HG03108 (cell line): ENCODE data around the gene GNRH2.
"Not testable (repeated sequence)": the region's sequence is repeated elsewhere in the genome, so short reads cannot be mapped to it uniquely, and the experiment has no call there.

ENCODE experiments used
- ATAC-seq: cut with Tn5 transposase; IDR thresholded peaks from one replicate; pipeline ENCODE4 v1.9.1; 2021; ENCODE audit warnings: moderate library complexity; ENCODE audit not compliant: unreplicated experiment

GNRH2 gene

DNA sequence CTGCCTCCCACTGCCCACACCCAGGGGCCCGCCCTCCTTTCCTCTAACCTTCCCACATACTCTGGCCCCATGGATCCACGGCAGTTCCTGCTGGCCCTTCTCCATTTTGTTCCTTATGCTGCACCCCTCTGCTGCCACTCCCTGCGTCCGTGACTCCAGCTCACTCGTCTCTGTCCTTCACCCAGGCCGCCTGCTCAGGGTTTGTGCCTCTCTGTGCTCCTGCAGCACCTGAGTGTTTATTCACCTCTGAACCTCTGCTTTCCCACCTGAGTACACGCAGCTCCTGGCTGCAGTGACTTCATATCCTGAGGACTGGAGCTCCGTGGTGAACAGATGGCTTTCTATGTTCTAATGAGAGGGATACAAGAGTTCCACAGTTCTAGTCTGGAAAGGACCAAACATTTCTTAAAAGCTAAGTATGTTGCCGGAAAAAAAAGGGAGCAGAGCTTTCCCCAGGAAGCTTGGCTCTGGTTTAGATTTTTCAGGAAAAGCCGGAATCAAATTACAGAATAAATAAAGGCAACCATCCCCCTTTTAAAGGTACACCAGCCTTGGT lies 1.5 kb upstream of the GNRH2 start:
- no peak for ATAC-seq

DNA sequence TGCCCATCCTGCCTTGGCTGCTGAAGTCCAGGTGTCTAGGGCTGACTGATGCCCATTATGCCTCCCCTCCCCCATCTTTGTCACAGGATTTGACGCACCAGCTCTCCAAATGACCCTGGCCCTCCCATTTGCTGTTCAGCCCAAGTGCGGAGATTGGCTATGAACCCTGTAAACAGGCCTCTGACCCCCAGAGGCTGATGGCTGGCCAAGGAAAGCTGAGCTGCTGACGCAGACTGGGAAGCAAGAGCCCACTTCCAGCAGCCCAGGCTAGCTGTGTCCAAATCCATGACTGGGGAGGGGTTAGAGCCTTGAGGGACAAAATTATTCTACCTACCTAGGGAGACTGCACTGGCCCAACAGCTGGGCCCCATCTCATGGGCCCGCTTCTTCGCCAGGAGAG lies 797 bp upstream of the GNRH2 start:
- no peak for ATAC-seq

DNA sequence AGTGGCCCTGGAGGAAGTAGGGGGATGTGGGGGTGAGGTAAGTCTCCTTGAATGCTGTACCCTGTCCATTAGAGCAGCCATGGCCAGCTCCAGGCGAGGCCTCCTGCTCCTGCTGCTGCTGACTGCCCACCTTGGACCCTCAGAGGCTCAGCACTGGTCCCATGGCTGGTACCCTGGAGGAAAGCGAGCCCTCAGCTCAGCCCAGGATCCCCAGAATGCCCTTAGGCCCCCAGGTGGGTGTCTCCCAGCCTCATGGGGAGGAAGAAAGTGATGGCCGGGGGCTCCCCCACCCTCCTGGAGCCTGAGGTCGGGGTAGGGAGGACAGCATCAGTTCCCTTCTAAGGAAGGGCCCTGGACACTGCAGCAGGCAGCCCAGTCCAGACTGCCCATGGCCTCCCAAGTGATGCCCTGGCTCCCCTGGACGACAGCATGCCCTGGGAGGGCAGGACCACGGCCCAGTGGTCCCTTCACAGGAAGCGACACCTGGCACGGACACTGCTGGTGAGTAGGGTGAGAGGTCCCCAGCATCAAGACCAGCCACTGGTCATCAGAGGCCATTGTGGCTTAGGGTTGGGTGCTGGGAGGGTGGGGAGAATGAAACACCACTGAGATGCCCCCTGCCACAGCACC lies 1.0 kb downstream of the GNRH2 start:
- no peak for ATAC-seq

DNA sequence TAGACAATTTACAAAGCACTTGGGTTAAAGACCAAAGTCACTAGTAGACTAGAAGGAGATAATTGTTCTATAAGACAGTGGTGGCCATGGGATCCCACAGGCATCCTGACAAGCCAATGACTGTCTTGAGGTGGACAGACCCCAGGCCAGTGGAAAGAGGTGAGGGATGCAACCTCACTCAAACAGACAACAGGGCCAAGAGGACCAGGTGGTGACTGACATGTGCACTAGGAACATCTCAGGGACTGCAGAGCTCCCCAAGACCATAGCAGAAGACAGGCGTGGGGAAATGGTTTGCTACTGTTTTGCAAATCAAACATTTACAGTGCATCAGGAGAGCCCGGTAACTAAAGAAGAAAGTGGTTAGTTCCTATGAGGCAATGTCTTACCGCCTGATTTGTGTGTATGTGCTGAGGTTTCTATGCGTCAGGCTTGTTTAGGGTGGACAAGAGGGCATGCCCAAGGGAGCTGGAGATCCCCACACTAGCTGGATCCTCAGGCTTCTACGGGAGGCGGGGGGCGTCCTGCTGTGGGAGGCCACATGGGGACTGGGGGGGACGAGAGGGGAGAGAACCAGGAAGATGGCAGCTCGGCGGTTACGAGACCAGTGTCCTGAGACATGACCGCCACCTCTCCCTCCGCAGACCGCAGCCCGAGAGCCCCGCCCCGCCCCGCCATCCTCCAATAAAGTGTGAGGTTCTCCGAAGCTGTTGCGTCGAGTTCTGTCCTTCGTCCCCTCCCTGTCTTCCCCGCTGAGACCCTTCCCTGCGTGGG lies 1.8 kb downstream of the GNRH2 start:
- ATAC-seq: peak; percentile 26

DNA sequence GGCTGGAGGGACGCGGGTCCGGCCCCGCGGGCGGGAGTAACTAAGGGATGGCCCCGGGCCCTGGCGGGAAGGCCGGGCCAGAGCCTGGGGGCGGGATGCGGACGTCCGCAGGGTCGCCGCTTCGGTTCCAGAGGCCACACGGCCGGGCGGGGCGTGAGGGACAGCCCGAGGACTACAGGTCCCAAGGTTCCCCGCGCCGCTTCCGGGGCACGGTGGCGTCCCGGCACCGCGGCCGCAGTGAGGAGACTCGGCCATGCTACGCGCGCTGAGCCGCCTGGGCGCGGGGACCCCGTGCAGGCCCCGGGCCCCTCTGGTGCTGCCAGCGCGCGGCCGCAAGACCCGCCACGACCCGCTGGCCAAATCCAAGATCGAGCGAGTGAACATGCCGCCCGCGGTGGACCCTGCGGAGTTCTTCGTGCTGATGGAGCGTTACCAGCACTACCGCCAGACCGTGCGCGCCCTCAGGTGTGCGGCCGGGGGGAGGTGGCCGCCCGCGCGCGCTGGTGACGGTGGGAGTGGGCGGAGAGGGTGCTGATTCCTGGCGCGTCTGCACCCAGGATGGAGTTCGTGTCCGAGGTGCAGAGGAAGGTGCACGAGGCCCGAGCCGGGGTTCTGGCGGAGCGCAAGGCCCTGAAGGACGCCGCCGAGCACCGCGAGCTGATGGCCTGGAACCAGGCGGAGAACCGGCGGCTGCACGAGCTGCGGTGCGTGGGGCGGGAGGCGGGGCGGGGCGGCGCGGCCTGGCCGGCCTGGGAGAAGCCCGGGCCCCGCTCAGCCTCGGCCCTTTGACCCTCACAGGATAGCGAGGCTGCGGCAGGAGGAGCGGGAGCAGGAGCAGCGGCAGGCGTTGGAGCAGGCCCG lies 2.6 kb downstream of the GNRH2 start, which contains the start of gene MRPS26:
Gene MRPS26, plus strand, starts transcription at position 237 of the 861 bp plus-strand sequence. Its CDS starts 17 bp downstream, at position 254.
- peak; percentile 91 for ATAC-seq

DNA sequence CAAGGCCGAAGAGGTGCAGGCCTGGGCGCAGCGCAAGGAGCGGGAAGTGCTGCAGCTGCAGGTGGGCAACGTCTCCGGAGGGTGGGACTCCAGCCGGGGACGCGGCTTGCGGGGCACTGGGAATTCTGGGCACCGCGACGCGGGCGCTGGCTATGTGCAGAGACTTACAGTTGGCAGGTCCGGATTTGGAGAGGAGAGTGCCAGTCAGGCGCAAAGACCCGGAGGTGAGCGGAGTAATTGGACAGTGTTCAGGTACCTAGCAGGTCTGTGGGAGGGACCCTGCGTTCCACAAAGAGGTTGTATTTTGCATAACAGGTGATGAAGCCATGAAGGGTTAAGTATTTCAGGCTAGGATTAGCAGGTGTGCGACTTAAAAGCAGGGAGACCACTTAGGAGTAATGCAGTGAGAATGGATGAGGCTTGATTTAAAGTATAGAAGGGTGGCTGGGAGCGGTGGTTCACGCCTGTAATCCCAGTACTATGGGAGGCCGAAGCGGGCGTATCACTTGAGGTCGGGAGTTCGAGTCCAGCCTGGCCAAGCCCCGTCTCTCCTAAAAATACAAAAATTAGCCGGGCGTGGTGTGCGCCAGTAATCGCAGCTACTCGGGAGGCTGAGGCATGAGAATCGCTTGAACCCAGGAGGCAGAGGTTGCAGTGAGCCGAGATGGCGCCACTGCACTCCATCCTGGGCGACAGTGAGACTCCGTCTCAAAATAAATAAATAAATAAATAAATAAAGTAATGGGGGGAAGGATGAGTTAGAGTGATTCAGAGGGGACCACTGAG lies 3.4 kb downstream of the GNRH2 start:
- no peak for ATAC-seq

DNA sequence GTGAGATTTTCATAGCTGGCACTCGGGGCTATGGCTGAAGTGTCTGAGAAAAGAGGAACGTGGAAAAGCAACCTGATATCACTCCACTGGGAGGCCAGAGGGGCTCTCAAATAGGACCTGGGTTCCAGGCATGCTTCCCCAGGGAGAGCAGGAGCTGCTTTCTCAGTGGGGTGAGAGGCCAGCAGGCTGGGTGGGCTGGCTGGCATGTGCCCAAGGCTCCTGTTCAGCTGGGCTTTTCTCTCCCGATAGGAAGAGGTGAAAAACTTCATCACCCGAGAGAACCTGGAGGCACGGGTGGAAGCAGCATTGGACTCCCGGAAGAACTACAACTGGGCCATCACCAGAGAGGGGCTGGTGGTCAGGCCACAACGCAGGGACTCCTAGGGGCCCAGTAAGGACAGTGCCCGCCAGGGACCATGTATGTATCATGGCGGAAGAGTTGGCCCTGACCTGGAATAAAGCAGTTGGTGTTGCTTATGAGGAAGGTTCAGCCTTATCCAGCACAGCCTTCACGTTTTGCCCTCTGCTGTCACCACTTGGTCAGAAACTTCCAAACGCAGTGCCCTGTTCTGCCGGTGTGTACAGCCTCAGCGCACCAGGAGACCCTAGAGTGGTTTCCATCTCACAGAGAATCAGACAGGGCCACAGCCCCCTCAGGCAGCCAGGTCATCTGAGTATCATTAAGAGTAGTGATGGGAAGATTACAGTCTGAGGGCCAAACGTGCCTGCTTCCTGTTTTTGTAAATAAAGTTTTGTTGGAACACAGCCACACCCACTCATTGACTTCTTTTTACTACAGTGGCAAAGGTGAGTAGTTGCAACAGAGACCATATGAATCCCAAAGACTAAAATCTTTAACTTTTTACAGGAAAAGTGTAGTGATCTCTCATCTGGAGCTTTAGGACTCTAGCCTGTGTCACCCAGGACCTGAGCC lies 4.3 kb downstream of the GNRH2 start:
- ATAC-seq: no peak

DNA sequence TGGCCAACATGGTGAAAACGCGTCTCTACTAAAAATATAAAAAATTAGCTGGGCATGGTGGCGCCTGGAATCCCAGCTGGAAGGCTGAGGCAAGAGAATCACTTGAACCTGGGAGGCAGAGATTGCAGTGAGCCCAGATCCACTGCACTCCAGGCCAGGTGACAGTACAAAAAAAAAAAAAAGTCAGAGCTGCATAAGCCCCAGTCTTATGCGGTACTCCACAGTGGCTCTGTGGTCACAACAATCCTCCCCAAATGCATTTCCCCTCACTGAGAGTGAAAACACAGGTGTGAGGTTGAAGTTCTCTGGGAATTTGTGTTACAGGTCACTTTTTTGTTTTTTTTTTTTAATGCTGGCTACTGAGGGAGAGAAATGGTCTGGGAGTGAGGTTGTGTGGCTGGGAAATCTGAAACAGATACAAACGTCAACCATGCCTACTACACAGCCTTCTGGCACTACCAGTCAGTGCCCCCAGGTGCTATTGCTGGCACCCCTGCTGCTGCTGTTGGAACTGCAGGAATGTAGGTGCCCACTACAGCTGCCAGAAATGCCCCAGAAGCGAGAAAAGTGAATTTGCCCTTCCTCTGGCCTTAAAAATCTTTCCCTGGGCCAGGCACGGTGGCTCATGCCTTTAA lies 8.1 kb downstream of the GNRH2 start:
- no peak for ATAC-seq

DNA sequence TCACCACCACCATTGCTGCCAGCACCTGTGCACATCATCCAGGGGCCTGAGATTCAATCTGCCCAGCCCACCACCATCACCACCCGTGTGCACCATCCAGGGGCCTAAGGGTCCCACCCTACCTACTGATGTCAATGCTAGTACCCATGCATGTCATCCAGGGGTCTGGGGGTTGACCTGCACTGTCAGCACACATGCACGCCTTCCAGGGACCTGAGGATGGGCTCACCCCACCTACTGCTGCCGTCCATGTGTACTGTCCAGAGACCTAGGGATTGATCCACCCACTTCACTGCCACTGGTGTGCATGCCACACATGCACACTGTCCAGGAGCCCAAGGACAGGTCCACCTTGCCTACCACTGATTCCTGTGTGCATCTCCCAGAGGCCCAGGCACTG lies 16.1 kb downstream of the GNRH2 start:
- no peak for ATAC-seq

DNA sequence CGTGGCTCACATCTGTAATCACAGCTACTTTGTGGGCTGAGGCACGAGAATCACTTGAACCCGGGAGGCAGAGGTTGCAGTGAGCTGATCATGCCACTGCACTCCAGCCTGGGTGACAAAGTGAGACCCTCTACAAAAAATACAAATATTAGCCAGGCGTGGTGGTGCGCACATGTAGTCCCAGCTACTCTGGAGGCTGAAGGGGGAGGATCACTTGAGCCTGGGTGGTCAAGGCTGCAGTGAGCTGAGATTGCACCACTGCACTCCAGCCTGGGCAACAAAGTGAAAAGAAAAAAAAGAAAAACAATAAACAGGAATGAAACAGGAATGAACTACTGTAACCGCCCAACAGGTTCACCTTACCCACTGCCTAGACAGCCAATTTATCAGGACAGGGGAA lies 20.7 kb downstream of the GNRH2 start:
- ATAC-seq: not testable (repeated sequence)

DNA sequence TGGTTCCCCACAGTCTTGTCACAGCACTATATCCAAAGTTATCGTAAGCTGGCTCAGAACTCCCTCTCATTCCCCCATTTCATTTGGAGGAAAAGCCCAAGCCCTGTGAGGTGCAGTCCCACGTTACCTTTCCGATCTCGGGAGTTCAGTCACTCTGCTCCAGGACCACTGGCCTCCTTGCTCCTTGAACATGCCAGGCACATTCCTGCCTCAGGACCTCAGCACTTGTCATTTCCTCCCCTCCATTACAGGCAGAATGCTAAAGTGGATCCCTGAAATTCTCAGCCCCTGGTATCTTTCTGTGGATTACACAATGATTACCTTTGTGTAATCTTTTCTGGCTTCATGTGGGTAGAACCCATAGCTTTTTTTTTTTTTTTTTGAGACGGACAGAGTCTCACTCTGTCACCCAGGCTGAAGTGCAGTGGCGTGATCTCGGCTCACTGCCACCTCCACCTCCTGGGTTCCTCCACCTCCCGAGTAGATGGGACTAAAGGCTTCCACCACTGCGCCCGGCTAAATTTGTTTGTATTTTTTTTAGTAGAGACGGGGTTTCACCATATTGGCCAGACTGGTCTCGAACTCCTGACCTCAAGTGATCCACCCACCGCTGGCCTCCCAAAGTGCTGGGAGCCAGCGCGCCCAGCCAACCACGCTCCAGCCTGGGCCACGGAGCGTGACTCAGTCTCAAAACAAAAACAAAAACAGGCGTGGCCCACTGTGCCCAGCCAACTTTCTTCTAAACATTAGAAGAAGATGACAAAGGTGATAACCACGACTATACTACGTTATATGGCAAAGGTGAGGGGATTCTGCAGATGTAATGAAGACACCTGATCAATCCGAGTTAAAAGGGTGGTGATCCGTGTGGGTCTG lies 24.0 kb downstream of the GNRH2 start:
- ATAC-seq: peak; percentile 11

DNA sequence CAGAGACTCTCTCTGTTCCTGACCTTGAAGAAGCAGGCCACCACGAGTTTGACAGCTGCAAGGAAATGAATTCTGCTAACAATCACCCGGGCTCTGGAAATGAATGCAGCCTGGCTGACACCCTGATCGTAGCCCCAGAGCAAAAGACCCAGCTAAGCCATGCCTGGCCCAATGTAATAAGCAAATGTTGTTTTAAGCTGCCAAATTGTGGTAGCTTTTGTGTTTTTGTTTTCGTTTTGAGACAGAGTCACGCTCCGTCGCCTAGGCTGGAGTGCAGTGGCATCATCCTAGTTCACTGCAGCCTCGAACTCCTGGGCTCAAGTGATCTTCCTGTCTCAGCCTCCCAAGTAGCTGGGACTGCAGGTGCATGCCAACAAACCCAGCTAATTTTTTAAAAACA lies 24.7 kb downstream of the GNRH2 start:
- ATAC-seq: peak; percentile 47

DNA sequence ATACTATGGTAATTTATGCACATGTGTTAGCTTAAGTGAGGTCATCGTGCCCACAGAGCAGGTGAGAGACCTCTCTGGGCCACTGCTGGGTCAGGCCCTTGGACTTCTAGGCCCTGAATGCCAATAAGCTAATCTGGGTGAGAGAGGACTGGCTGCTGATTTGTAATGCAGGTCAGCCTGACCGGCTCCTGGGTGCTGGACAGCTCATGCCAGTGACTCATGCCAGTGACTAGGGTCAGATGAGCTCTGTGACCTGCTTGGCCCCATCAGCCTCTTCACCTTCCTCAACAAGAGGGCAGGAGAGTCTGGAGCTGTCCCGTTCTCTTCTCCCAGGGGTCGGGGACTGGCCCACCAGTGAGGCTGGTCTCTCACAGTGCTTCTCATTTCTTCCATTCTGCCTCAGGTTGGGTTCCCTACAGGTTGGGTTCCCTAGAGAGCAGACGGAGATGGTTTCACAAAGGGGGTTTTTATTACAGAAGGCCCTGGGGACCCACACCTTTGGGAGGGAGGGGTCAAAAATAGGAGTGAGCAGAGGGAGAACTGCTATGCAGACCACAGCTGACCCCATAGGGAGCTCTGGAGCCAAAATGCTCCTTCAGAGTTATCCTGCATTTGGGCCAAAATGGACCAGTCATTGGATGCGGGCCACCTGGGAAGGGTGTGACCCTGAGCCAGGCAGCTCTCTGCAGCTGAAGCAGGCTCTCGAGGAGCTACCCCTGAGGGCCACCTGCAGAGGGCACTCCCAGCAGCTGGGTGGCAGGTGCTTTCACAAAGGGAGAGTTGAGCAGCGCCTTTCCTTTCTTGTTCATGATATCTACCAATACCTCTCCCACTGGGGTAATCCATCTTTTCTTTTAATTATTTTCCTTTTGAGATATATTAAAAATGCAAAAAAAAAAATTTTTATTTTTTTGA lies 25.8 kb downstream of the GNRH2 start:
- ATAC-seq: no peak

DNA sequence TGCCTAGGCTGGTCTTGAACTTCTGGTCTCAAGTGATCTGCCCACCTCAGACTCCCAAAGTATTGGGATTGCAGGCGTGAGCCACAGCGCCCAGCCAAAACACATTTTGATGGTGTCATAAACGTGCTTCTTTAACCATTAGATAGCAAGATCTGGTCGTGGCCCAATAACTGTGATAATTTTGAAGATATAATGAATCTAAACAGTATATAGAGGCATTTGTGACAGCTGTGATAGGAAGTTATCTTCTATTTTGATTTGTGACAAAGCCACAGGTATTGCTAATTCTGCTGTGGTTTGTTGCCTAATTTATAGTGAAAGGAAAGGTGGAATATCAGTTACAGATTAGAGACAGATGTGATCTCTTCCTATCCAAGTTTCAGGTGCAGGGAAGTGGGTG lies 27.3 kb downstream of the GNRH2 start:
- no peak for ATAC-seq

DNA sequence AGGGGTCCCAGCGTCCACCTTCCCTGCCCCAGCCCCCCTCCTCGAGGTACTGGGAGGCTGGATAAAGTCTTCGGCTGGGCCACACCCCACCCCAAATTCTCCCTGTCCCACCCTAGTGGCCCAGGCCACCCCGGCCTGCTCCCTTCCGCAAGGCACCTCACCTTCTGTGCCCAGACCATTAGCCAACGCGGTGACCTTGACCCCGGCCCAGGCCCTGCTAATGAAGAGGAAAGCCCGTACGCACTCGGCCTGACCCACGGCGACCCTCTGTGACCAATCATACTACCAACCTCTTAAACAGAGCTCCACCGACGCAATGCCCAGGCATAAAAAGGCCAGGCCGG lies 27.8 kb downstream of the GNRH2 start:
- no peak for ATAC-seq

DNA sequence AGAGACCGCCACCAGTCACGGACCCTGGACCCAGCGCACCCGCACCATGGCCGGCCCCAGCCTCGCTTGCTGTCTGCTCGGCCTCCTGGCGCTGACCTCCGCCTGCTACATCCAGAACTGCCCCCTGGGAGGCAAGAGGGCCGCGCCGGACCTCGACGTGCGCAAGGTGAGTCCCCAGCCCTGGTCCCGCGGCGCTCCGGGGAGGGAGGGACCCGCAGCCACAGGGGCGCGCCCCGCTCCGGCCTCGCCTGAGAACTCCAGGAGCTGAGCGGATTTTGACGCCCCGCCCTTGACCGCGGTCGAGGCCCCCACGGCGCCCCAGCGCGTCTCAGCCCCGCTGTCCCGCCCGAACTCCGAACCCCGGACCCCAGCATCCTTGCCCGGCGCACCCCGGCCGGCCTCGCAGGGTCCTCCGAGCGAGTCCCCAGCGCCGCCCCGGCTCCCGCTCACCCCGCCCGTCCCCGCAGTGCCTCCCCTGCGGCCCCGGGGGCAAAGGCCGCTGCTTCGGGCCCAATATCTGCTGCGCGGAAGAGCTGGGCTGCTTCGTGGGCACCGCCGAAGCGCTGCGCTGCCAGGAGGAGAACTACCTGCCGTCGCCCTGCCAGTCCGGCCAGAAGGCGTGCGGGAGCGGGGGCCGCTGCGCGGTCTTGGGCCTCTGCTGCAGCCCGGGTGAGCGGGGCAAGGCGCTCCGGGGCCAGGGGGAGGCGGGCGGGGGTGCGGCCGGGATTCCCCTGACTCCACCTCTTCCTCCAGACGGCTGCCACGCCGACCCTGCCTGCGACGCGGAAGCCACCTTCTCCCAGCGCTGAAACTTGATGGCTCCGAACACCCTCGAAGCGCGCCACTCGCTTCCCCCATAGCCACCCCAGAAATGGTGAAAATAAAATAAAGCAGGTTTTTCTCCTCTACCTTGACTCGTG lies 28.4 kb downstream of the GNRH2 start, which contains the start of gene OXT:
Gene OXT, plus strand, starts transcription at position 11 of the 920 bp plus-strand sequence. Its CDS starts 36 bp downstream, at position 47.
- ATAC-seq: no peak
